ENCODE measurements around the gene CD3E. TPM values are rescaled to one million over a fixed set of nuclear protein-coding genes. Genes with fewer than 3 reads are reported as not detected.

Gene CD3E
- polyA plus RNA-seq, 2 donors = 4.6 to 5.1 TPM

- H3K9me3 ChIP-seq (ENCODE audit: control insufficient read depth in 2 of 2, insufficient read depth in 1 of 2, low read depth in 1 of 2, low read length in 1 of 2) = peaks cover 0 to 2% of the 10 kb centered on the region in 2 donors
- no peak overlapping the region for H3K27ac ChIP-seq (ENCODE audit: low read depth in 2 of 2, low read length in 1 of 2)
- 87 to 89% methylated on average over 11 of the region's 11 CpGs for WGBS, 2 donors
- peaks cover 0 to 2% of the 10 kb centered on the region in 2 donors for H3K27me3 ChIP-seq (ENCODE audit: control insufficient read depth in 1 of 2, insufficient read depth in 2 of 2, low read length in 2 of 2)
- H3K36me3 ChIP-seq (ENCODE audit: control insufficient read depth in 2 of 2, insufficient read depth in 2 of 2, low read length in 1 of 2) = no peaks in the 10 kb centered on the region
- no peak overlapping the region for H3K4me3 ChIP-seq (ENCODE audit: low read depth in 1 of 2, low read length in 2 of 2)
- H3K4me1 ChIP-seq (ENCODE audit: control insufficient read depth in 2 of 2, insufficient read depth in 2 of 2, low read length in 1 of 2) = peaks cover 6 to 9% of the 10 kb centered on the region in 2 donors
Measured at GRCh38 chr11:118318581-118319336, 14.2 kb downstream of the CD3E start.

- Histone ChIP-seq H3K27ac (ENCODE audit: low read depth in 2 of 2, low read length in 1 of 2) (no peak overlapping the region), H3K4me1 (ENCODE audit: control insufficient read depth in 2 of 2, insufficient read depth in 2 of 2, low read length in 1 of 2) (peaks cover 6 to 9% of the 10 kb centered on the region in 2 donors), H3K9me3 (ENCODE audit: control insufficient read depth in 2 of 2, insufficient read depth in 1 of 2, low read depth in 1 of 2, low read length in 1 of 2) (peaks cover 0 to 2% of the 10 kb centered on the region in 2 donors), H3K27me3 (ENCODE audit: control insufficient read depth in 1 of 2, insufficient read depth in 2 of 2, low read length in 2 of 2) (peaks cover 0 to 2% of the 10 kb centered on the region in 2 donors), H3K36me3 (ENCODE audit: control insufficient read depth in 2 of 2, insufficient read depth in 2 of 2, low read length in 1 of 2) (no peaks in the 10 kb centered on the region), H3K4me3 (ENCODE audit: low read depth in 1 of 2, low read length in 2 of 2) (no peak overlapping the region)
- WGBS, 2 donors = 67 to 82% methylated on average over 1 of the region's 1 CpG
Measured at GRCh38 chr11:118319337-118319707, 14.8 kb downstream of the CD3E start.

- Histone ChIP-seq H3K9me3 (ENCODE audit: control insufficient read depth in 2 of 2, insufficient read depth in 1 of 2, low read depth in 1 of 2, low read length in 1 of 2) (peaks cover 0 to 2% of the 10 kb centered on the region in 2 donors), H3K27ac (ENCODE audit: low read depth in 2 of 2, low read length in 1 of 2) (no peak overlapping the region), H3K4me3 (ENCODE audit: low read depth in 1 of 2, low read length in 2 of 2) (no peak overlapping the region), H3K4me1 (ENCODE audit: control insufficient read depth in 2 of 2, insufficient read depth in 2 of 2, low read length in 1 of 2) (peaks cover 4 to 6% of the 10 kb centered on the region in 2 donors), H3K36me3 (ENCODE audit: control insufficient read depth in 2 of 2, insufficient read depth in 2 of 2, low read length in 1 of 2) (no peaks in the 10 kb centered on the region), H3K27me3 (ENCODE audit: control insufficient read depth in 1 of 2, insufficient read depth in 2 of 2, low read length in 2 of 2) (peaks cover 2% of the 10 kb centered on the region in 2 donors)
- WGBS, 2 donors = 92 to 94% methylated on average over 3 of the region's 3 CpGs
Measured at GRCh38 chr11:118320515-118320914, 16.0 kb downstream of the CD3E start.

- Histone ChIP-seq H3K9me3 (ENCODE audit: control insufficient read depth in 2 of 2, insufficient read depth in 1 of 2, low read depth in 1 of 2, low read length in 1 of 2) (peaks cover 0 to 2% of the 10 kb centered on the region in 2 donors), H3K27ac (ENCODE audit: low read depth in 2 of 2, low read length in 1 of 2) (no peak overlapping the region), H3K4me1 (ENCODE audit: control insufficient read depth in 2 of 2, insufficient read depth in 2 of 2, low read length in 1 of 2) (peaks cover 4% of the 10 kb centered on the region in 2 donors), H3K36me3 (ENCODE audit: control insufficient read depth in 2 of 2, insufficient read depth in 2 of 2, low read length in 1 of 2) (no peaks in the 10 kb centered on the region), H3K27me3 (ENCODE audit: control insufficient read depth in 1 of 2, insufficient read depth in 2 of 2, low read length in 2 of 2) (peaks cover 2 to 3% of the 10 kb centered on the region in 2 donors), H3K4me3 (ENCODE audit: low read depth in 1 of 2, low read length in 2 of 2) (no peak overlapping the region)
- 48 to 73% methylated on average over 5 of the region's 5 CpGs for WGBS, 2 donors
Measured at GRCh38 chr11:118321386-118322082, 17.0 kb downstream of the CD3E start.

GRCh38 chr11:118322721-118323120 lies 18.2 kb downstream of the CD3E start:
- H3K4me3 ChIP-seq (ENCODE audit: low read depth in 1 of 2, low read length in 2 of 2) = no peak overlapping the region
- H3K36me3 ChIP-seq (ENCODE audit: control insufficient read depth in 2 of 2, insufficient read depth in 2 of 2, low read length in 1 of 2) = no peaks in the 10 kb centered on the region
- H3K27me3 ChIP-seq (ENCODE audit: control insufficient read depth in 1 of 2, insufficient read depth in 2 of 2, low read length in 2 of 2) = peaks cover 2 to 3% of the 10 kb centered on the region in 2 donors
- no peaks in the 10 kb centered on the region for H3K4me1 ChIP-seq (ENCODE audit: control insufficient read depth in 2 of 2, insufficient read depth in 2 of 2, low read length in 1 of 2)
- 94 to 95% methylated on average over 19 of the region's 19 CpGs for WGBS, 2 donors
- no peak overlapping the region for H3K27ac ChIP-seq (ENCODE audit: low read depth in 2 of 2, low read length in 1 of 2)
- peaks cover 0 to 2% of the 10 kb centered on the region in 2 donors for H3K9me3 ChIP-seq (ENCODE audit: control insufficient read depth in 2 of 2, insufficient read depth in 1 of 2, low read depth in 1 of 2, low read length in 1 of 2)

GRCh38 chr11:118325283-118325682 lies 20.8 kb downstream of the CD3E start:
- no peak overlapping the region for H3K27ac ChIP-seq (ENCODE audit: low read depth in 2 of 2, low read length in 1 of 2)
- H3K9me3 ChIP-seq (ENCODE audit: control insufficient read depth in 2 of 2, insufficient read depth in 1 of 2, low read depth in 1 of 2, low read length in 1 of 2) = peaks cover 0 to 2% of the 10 kb centered on the region in 2 donors
- no peaks in the 10 kb centered on the region for H3K36me3 ChIP-seq (ENCODE audit: control insufficient read depth in 2 of 2, insufficient read depth in 2 of 2, low read length in 1 of 2)
- no peaks in the 10 kb centered on the region for H3K4me1 ChIP-seq (ENCODE audit: control insufficient read depth in 2 of 2, insufficient read depth in 2 of 2, low read length in 1 of 2)
- peaks cover 0 to 3% of the 10 kb centered on the region in 2 donors for H3K27me3 ChIP-seq (ENCODE audit: control insufficient read depth in 1 of 2, insufficient read depth in 2 of 2, low read length in 2 of 2)
- no peak overlapping the region for H3K4me3 ChIP-seq (ENCODE audit: low read depth in 1 of 2, low read length in 2 of 2)

- Histone ChIP-seq H3K36me3 (ENCODE audit: control insufficient read depth in 2 of 2, insufficient read depth in 2 of 2, low read length in 1 of 2) (no peaks in the 10 kb centered on the region), H3K4me1 (ENCODE audit: control insufficient read depth in 2 of 2, insufficient read depth in 2 of 2, low read length in 1 of 2) (no peaks in the 10 kb centered on the region), H3K9me3 (ENCODE audit: control insufficient read depth in 2 of 2, insufficient read depth in 1 of 2, low read depth in 1 of 2, low read length in 1 of 2) (no peaks in the 10 kb centered on the region), H3K27me3 (ENCODE audit: control insufficient read depth in 1 of 2, insufficient read depth in 2 of 2, low read length in 2 of 2) (peaks cover 0 to 3% of the 10 kb centered on the region in 2 donors), H3K27ac (ENCODE audit: low read depth in 2 of 2, low read length in 1 of 2) (no peak overlapping the region), H3K4me3 (ENCODE audit: low read depth in 1 of 2, low read length in 2 of 2) (no peak overlapping the region)
Measured at GRCh38 chr11:118328745-118329144, 24.2 kb downstream of the CD3E start.

- Histone ChIP-seq H3K36me3 (ENCODE audit: control insufficient read depth in 2 of 2, insufficient read depth in 2 of 2, low read length in 1 of 2) (no peaks in the 10 kb centered on the region), H3K27me3 (ENCODE audit: control insufficient read depth in 1 of 2, insufficient read depth in 2 of 2, low read length in 2 of 2) (no peaks in the 10 kb centered on the region), H3K4me3 (ENCODE audit: low read depth in 1 of 2, low read length in 2 of 2) (no peak overlapping the region), H3K4me1 (ENCODE audit: control insufficient read depth in 2 of 2, insufficient read depth in 2 of 2, low read length in 1 of 2) (peaks cover 0 to 7% of the 10 kb centered on the region in 2 donors), H3K27ac (ENCODE audit: low read depth in 2 of 2, low read length in 1 of 2) (no peak overlapping the region), H3K9me3 (ENCODE audit: control insufficient read depth in 2 of 2, insufficient read depth in 1 of 2, low read depth in 1 of 2, low read length in 1 of 2) (no peaks in the 10 kb centered on the region)
- 73 to 76% methylated on average over 1 of the region's 1 CpG for WGBS, 2 donors
Measured at GRCh38 chr11:118334745-118335144, 30.2 kb downstream of the CD3E start.

- Histone ChIP-seq H3K36me3 (ENCODE audit: control insufficient read depth in 2 of 2, insufficient read depth in 2 of 2, low read length in 1 of 2) (no peaks in the 10 kb centered on the region), H3K27me3 (ENCODE audit: control insufficient read depth in 1 of 2, insufficient read depth in 2 of 2, low read length in 2 of 2) (no peaks in the 10 kb centered on the region), H3K4me3 (ENCODE audit: low read depth in 1 of 2, low read length in 2 of 2) (no peak overlapping the region), H3K9me3 (ENCODE audit: control insufficient read depth in 2 of 2, insufficient read depth in 1 of 2, low read depth in 1 of 2, low read length in 1 of 2) (no peaks in the 10 kb centered on the region), H3K27ac (ENCODE audit: low read depth in 2 of 2, low read length in 1 of 2) (peak overlapping the region; percentile 11 to 24), H3K4me1 (ENCODE audit: control insufficient read depth in 2 of 2, insufficient read depth in 2 of 2, low read length in 1 of 2) (peaks cover 0 to 7% of the 10 kb centered on the region in 2 donors)
- WGBS, 2 donors = 43 to 48% methylated on average over 7 of the region's 7 CpGs
Measured at GRCh38 chr11:118338637-118339061, 34.1 kb downstream of the CD3E start.

Data from esophagus (tissue), 2 donors.